Measurements from ENCODE around the gene NPDC1. TPM values are rescaled to one million over a fixed set of nuclear protein-coding genes. Genes with fewer than 3 reads are reported as not detected.

Gene NPDC1
- total RNA-seq, 3 donors from 2014 or later: 21.9 to 63.9 (median 63.1) TPM

DNA sequence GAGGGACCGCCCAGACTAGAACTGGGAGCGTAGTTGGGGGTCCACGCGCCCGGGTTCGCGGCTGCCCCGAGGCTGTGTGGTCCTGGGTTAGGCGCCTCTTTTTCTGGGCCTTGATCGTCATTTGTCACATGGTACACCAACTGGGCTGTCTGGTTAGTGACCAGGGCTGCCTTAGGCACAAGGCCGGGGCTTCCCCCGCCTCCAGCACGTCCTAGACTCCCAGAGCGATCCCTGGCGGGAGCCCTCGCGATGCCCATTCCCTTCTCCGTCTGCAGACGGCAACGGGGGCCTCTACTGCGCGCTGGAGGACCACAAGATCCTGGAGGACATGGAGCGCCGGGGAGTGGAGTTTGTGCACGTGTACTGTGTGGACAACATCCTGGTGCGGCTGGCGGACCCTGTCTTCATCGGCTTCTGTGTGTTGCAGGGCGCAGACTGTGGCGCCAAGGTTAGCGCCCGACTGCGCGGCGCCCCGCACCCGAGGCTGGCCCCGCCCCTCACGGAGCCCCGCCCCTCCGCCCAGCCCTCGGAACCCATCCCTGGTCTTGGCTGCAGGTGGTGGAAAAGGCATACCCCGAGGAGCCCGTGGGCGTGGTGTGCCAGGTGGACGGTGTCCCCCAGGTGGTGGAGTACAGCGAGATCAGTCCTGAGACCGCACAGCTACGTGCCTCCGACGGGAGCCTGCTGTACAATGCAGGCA, 32.9 kb upstream of the NPDC1 start:
- Histone ChIP-seq H3K36me3 (peaks cover 8% of the 10 kb centered on the region), H3K4me1 (peaks cover 5 to 8% of the 10 kb centered on the region in 2 donors), H3K9me3 (no peaks in the 10 kb centered on the region), H3K27me3 (no peaks in the 10 kb centered on the region), H3K27ac (no peak overlapping the region), H3K4me3 (peak overlapping the region; percentile 72 to 88 (median 82))
- TF ChIP-seq POLR2A (IDR thresholded peaks at IDR 0.05) (no peak), POLR2AphosphoS5 (IDR thresholded peaks at IDR 0.05) (no peak)
- TF ChIP-seq, protein P1, sequence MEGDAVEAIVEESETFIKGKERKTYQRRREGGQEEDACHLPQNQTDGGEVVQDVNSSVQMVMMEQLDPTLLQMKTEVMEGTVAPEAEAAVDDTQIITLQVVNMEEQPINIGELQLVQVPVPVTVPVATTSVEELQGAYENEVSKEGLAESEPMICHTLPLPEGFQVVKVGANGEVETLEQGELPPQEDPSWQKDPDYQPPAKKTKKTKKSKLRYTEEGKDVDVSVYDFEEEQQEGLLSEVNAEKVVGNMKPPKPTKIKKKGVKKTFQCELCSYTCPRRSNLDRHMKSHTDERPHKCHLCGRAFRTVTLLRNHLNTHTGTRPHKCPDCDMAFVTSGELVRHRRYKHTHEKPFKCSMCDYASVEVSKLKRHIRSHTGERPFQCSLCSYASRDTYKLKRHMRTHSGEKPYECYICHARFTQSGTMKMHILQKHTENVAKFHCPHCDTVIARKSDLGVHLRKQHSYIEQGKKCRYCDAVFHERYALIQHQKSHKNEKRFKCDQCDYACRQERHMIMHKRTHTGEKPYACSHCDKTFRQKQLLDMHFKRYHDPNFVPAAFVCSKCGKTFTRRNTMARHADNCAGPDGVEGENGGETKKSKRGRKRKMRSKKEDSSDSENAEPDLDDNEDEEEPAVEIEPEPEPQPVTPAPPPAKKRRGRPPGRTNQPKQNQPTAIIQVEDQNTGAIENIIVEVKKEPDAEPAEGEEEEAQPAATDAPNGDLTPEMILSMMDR (IDR thresholded peaks at IDR 0.05): no peak
- intact Hi-C loops (cut with DNase I; ENCODE audit: low total_unique reads): no loop called here
- DNase-seq (ENCODE audit: low spot score in 2 of 2): no peak

- H3K27ac ChIP-seq: peak overlapping the region in 1 of 2 donors; percentile 63
- TF ChIP-seq, protein P1 (IDR thresholded peaks at IDR 0.05): no peak
- TF ChIP-seq POLR2AphosphoS5 (IDR thresholded peaks at IDR 0.05) (no peak), POLR2A (IDR thresholded peaks at IDR 0.05) (no peak)
- peaks cover 8% of the 10 kb centered on the region for H3K36me3 ChIP-seq
- H3K9me3 ChIP-seq: no peaks in the 10 kb centered on the region
- peaks cover 5 to 8% of the 10 kb centered on the region in 2 donors for H3K4me1 ChIP-seq
- DNase-seq (ENCODE audit: low spot score in 2 of 2): no peak
- peak overlapping the region; percentile 72 to 88 (median 82) for H3K4me3 ChIP-seq
- H3K27me3 ChIP-seq: no peaks in the 10 kb centered on the region
- intact Hi-C loops (cut with DNase I; ENCODE audit: low total_unique reads): no loop called here
These were observed 32.0 kb upstream of the NPDC1 start for GRCh38 chr9:137077758-137078693.

DNA sequence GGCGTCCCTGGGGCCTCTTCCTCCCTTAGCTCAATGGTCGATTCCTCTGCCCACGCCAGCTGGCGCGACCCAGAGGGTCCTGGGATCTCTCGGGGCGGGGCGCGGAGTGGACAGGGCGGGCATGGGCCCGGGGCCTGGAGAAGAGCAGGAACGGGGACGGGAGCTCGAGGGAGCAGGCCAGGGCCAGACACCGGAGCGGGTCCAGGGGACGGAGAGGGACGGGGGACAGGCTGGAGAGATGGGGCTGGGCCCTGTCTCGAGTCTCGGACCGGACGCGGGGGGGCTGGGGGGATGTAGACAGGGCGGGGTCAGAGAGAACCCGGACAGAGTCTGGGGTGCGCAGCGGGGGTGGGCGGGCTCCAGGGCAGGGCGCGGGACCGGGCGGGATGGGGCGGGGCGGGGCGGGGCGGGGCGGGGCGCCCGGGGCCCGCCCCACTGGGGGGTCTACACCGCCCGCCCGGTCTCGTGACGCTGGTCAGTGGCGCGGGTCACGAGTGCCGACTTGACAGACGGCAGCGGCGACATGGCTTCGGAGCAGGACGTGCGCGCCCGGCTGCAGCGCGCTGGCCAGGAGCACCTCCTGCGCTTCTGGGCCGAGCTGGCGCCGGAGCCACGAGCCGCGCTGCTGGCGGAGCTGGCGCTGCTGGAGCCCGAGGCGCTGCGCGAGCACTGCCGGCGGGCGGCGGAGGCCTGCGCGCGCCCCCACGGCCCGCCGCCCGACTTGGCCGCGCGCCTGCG, 31.2 kb upstream of the NPDC1 start, which contains the start of gene UAP1L1:
UAP1L1 (plus strand) TSS at position 508 of the 738 bp plus-strand sequence; CDS start at position 524, 16 bp downstream.
- Histone ChIP-seq H3K4me3 (peak within 1 kb of the TSS; percentile 72 to 88 (median 82)), H3K9me3 (no peaks in the 10 kb centered on the region), H3K4me1 (peaks cover 5 to 8% of the 10 kb centered on the region in 2 donors), H3K27me3 (no peaks in the 10 kb centered on the region), H3K27ac (peak within 1 kb of the TSS; percentile 21 to 63), H3K36me3 (peaks cover 8% of the 10 kb centered on the region)
- peak in 1 of 3 donors; percentile 30 for TF ChIP-seq POLR2AphosphoS5 (IDR thresholded peaks at IDR 0.05)
- TF ChIP-seq, protein P1 (IDR thresholded peaks at IDR 0.05): no peak
- intact Hi-C loops (cut with DNase I; ENCODE audit: low total_unique reads): no loop called here
- DNase-seq (ENCODE audit: low spot score in 2 of 2): no peak

- intact Hi-C loops (cut with DNase I; ENCODE audit: low total_unique reads): no loop called here
- no peaks in the 10 kb centered on the region for H3K9me3 ChIP-seq
- H3K27me3 ChIP-seq: no peaks in the 10 kb centered on the region
- H3K27ac ChIP-seq: peak overlapping the region; percentile 21 to 63
- H3K4me1 ChIP-seq: peaks cover 5 to 8% of the 10 kb centered on the region in 2 donors
- no peak for TF ChIP-seq POLR2AphosphoS5 (IDR thresholded peaks at IDR 0.05)
- no peak for TF ChIP-seq POLR2A (IDR thresholded peaks at IDR 0.05)
- TF ChIP-seq, protein P1 (IDR thresholded peaks at IDR 0.05): no peak
- no peak for DNase-seq (ENCODE audit: low spot score in 2 of 2)
- H3K36me3 ChIP-seq: peaks cover 8% of the 10 kb centered on the region
- peak overlapping the region; percentile 72 to 88 (median 82) for H3K4me3 ChIP-seq
These were observed 30.6 kb upstream of the NPDC1 start for GRCh38 chr9:137076636-137077009.

All from breast epithelium (tissue), 4 donors.